D721Med (cell line): ENCODE measurements around the gene LRP1B.

Experiments used
- DNase-seq: peaks from one replicate; pipeline ENCODE4 v3.0.0; 2011; ENCODE audit warnings: low spot score; ENCODE audit not compliant: insufficient read length
- FAIRE-seq: peaks from 2 replicates; lab custom pipeline; 2011; peaks lifted over from hg19 to GRCh38; lab: Jason Lieb, UNC
- CTCF ChIP-seq: IDR thresholded peaks from 2 replicates; pipeline ENCODE4 v1.5.1; 2012; ENCODE audit warnings: mild to moderate bottlenecking, control low read depth; ENCODE audit not compliant: insufficient read depth; ENCODE audit errors: missing control alignments

LRP1B gene

GRCh38 chr2:141513853-141514252, 617.0 kb downstream of the LRP1B start:
- TF ChIP-seq CTCF = no peak
- FAIRE-seq = no peak

GRCh38 chr2:141508806-141509595, 621.8 kb downstream of the LRP1B start:
- TF ChIP-seq CTCF = no peak
- no peak for DNase-seq
- no peak for FAIRE-seq

More at GRCh38 chr2:141513853-141514252, 617.0 kb downstream of the LRP1B start:
- no peak for DNase-seq

GRCh38 chr2:141508086-141508752, 622.6 kb downstream of the LRP1B start:
- FAIRE-seq (no peak), DNase-seq (no peak)
- no peak for TF ChIP-seq CTCF

GRCh38 chr2:141506135-141506534, 624.7 kb downstream of the LRP1B start:
- TF ChIP-seq CTCF = no peak
- no peak for FAIRE-seq
- no peak for DNase-seq

- no peak for TF ChIP-seq CTCF
- no peak for DNase-seq
- FAIRE-seq = no peak
These were observed 629.1 kb downstream of the LRP1B start for GRCh38 chr2:141501752-141502151.

- DNase-seq (no peak), FAIRE-seq (peak; percentile 16)
- no peak for TF ChIP-seq CTCF
These were observed 631.7 kb downstream of the LRP1B start for GRCh38 chr2:141499123-141499522.

GRCh38 chr2:141498561-141498960, 632.3 kb downstream of the LRP1B start:
- no peak for DNase-seq
- no peak for TF ChIP-seq CTCF
- no peak for FAIRE-seq
